DLD1 (cell line): Measurements from ENCODE around the gene CLEC16A.

Experiments used
- in situ Hi-C: cut with HindIII; loops from 2 replicates; pipeline ENCODE4 v1.10.0; 2017; ENCODE audit warnings: low sequenced_read_pairs

Gene CLEC16A

DNA sequence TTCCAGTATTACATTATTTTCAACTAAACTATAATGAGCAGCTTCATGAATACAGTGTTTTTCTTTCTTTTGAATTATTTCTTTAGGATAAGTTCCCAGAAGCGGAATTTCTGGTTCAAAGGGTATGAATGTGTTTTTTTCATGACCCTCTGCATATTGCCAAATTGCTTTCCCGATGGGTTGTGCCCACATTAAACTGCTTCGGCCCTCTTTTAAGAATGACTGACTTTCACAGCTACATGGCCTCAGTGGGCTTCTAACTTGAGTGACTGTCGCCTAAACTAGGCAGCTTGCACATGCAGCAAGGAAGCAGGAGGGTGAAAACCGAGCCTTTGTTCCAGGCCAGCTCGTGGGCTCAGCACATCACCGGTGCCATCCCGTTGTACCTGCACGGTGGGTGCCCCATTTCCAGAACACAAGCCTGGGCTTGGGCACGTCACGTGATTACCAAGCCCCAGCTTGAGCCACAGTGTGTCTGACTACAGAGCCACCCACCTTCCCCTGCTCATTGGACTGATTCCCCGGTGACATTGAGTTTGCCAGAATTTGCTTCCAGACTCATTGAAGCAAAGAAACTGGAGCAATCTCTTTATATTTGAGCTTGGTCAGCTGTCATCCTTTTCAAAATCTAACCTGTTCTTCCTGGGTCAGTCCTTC, 112.8 kb downstream of the CLEC16A start:
- in situ Hi-C loops, result no loop called here

DNA sequence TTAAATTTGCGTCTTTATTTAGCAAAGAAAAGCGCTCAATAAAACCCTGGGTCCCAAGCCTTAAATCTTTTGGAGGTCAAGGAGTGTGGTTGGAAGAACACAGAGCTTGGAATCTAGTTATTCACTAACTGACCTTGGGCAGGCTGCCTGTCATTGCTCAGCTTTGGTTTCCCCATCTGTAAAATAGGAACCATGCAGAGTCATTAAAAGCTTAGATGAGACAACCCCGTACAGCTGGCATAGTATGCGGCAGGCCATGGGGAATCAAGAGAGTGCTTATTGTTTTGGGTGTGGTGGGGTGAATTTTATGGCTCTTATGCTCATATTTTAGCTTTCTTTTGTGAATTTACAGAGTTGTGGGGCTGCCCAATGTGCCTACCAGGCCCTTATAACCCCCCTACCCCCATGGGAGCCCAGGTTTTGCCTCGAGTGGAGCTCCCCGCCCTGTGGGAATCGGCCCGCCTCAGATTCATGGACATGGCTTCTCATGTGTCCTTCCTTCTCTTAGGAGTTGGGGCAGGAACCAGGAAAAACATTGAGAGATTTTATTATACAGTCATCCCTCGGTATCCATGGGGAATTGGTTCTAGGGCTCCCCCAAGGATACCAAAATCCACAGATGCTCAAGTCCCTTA, 113.5 kb downstream of the CLEC16A start:
- in situ Hi-C loops, result no loop called here

DNA sequence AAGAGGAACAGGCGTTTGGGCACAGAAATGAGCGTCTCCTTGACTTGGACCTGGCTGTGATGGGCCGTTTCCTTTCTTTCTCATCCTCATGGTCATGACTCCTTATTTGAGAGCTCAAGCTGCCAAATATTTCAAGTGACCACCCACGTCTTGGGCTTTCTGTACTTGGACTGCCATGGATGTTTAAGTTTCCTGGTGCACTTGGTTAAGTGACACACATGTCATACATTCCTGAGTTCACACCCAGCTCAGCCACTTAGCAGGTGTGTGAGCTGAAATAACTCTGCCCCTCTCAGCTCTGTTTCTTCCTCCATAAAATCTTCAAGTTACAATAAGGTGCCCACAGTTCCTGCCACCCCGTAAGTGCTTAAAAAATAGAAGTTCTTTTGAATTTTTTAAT, 114.5 kb downstream of the CLEC16A start:
- in situ Hi-C loops, result no loop called here

DNA sequence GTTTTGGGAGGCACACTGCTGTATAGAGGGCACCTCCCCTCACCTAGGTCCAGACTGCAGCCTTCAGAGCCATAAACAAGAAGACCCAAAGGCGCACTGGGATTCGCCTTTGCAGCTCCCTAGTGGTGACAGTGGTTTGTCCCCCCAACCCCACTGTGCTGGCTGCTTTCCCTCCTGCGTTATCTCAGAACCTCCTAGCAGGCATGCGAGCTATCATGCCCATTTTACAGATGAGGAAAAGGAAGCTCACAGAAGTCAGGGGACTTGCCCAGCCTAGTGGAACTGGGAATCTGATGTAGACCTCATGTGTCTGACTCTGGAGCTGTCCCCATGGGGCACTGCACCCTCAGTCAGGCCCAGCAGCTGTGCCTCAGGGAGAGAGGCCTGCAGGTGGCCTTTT, 115.2 kb downstream of the CLEC16A start:
- in situ Hi-C loops, result no loop called here

DNA sequence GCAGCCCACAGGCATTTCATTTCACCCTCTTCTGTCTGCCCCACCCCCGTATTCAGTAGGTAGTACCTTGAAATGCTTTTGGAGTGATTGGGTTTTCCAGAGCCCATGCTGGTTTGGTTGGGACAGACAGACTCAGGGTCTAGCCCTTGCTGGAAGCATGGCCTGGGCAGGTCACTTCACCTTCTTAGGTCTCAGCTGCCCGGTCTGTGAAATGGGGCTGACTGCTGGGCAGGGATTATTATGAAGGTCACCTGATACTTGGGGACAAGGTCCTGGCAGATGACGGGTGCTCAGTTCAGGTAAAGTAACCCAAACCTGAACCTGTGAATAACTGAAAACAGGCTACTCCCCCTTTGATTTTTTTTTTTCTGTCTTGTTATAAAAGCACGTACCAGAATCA, 116.0 kb downstream of the CLEC16A start:
- in situ Hi-C loops, result no loop called here

DNA sequence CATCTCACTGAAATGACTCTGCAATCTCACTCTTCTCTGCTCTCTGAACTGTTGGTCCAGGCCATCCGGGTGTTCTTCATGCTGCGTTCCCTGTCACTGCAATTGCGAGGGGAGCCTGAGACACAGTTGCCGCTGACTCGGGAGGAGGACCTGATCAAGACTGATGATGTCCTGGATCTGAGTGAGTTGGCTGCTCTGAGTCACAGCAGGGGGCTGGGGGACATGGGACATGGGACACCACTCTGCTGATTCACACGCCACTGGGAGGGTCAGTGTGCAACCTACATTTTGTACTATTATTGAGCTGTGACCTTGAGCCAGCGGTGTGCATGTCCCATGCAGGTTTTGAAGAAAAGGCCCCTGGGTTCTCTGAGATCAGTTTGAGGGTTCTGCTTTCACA, 116.5 kb downstream of the CLEC16A start:
- in situ Hi-C loops, result no loop called here

DNA sequence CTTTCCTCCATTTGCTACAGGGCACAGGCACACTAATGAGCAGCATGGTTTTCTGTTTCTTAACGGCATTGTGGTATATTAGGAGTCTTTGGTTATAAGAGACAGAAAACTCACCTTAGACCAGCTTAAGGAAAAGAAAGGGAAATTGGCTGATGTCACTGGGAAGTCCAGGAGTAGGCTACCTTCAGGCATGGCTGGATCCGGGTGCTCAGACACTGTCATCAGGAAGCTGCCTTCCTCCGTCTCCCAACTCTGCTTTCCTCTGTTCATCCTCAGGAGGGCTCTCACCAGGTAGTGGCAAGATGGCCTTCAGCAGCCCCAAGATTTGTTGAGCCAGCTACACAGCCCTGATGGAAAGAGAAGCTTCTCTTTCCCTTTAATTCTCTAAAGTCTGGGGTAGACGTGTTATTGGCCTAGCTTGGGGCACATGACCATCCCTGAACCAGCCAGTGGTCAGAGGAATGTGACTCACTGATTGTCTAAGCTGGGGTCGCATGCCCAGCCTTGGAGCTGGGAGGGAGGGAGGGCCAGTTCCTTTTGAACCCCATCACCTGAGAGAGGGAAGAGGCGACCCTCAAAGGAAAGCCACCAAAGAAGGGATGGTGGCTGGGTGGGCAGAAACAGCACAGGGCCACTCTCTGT, 117.4 kb downstream of the CLEC16A start:
- in situ Hi-C loops, result no loop called here

DNA sequence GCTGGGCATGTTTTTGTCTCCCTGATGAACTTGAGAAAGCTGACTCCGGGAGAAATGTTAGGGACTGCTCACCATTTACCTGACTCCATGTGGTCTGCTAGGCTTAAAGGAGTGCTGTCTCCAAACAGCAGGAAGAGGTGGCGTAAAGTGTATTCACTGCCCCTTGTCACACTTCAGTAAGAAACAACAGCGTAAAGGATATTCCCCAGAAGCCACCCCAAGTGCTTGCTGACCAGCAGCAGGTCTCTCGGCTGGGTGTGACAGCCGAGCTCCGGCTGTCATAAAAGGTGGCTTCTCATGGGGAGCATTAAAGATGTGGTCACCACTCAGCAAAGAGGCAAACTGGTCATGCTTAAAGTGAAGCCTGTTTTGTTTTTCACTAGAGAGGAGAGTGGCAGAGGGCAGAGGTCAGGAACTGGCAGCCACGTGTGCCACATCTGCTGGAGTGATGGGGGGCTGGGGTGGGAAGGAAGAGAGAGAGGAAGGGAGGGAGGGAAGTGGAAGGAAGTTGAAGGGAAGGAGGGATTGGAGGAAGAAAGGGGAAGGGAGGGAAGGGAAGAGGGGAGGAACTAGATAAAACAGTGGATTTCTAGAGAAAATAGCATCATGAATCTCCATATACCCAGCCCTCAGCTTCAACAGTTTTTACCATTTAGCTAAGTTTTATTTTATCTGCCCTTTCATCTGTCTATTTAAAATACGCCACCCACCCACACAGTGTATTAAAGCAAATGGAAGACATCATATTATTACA, 119.3 kb downstream of the CLEC16A start:
- in situ Hi-C loops, result no loop called here

DNA sequence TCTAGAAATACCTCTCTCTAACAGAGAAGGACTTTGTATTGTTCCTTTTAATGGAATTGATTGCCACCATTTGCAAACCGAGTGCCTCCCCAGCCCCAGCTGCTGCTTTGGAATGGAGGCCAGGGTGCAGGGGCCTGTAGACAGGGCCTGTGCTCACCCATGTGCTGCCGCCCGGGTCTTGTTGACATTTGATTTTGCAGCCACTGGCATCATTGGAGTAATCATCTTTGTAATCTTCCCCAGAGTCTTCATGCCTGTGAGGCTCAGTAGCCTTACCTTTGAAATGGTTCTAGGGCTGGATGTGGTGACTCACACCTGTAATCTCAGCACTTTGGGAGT, 119.8 kb downstream of the CLEC16A start:
- in situ Hi-C loops, result no loop called here

DNA sequence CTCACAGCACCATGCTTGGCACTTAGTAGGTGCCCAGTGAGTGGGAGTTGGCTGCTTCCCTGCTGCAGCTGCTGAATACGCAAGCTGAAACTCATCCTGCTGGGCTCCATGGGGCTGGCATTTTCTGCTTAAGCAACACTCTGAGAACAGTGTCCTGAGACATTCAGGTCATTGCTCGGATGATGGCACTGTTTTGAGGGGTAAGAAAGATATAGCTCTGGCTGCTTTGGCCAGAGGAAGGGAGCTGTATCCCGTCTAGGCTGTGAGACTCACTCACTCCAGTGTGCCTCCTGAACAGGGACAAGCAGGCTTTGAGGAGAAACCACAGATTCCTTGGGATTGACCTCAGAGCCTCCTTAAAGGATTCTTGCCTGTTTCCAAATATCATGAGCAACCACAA, 120.5 kb downstream of the CLEC16A start:
- in situ Hi-C loops, result no loop called here

DNA sequence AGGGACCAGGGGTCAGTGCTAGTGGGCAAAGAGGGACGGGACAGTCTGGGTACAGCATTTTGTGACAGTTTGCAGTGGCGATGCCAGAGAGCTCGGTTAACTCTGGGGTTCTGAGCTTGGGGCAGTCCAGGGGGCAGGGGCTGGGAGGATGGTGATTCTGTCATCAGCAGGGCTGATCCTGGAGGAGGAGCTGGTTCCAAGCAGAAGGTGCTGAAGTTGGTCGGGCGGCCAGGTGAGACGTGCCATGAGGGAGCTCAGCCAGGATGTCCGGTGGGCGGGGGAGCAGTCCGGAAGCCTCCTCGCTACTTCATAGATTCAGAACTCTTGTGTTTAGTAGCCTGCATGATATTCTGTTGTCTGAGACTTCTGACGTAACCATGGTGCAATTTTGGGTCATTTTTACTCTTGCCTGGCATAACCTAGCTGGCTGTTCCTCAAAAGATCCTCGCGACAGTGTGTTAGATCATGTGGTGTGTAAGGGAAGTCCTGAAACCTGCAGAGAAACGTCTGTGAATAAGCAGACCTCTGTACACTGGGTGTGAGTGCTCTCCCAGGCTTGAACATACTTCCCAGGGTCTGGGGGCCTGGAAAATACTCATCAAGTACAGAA, 122.0 kb downstream of the CLEC16A start:
- in situ Hi-C loops, result no loop called here

DNA sequence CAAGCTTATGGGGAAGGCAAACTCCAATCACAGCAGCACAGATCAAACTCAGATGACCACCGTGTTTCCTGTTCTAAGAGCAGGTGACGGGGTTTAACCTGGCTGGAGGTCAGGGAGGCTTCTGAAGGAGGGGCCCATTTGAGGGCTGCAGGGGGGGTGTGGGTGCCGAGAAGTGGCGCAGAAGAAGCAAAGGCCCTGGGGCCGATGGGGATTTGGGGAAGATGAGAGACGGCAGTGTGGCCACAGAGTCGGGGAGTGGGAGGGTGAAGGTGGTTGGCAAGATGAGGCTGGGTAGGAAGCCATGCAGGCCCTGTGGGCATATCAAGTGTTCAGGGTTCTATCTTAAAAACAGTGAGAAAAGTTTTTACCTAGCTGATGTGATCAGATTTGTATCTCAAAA, 122.9 kb downstream of the CLEC16A start:
- in situ Hi-C loops, result no loop called here

DNA sequence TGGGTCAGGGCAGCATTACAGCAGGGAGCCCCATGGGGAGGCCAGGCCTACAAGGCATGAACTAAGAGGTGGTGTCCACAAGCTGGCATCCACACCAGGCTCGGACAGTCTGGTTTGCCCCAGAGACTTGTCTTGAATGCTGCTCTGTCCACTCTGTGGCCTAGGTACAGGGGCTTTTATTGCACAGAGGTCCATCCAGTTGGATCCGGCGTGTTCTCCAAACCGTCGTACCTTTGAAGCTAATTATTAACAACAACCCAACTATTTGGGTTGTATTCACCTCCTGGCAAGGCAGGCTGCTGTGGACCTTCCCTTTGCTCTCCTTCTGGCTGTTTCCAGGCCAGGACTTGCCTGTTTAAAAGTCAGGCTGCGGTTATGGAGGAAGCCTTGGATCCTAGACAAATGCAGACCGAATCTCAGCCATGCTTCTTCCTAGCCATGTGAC, 123.4 kb downstream of the CLEC16A start:
- in situ Hi-C loops, result no loop called here

DNA sequence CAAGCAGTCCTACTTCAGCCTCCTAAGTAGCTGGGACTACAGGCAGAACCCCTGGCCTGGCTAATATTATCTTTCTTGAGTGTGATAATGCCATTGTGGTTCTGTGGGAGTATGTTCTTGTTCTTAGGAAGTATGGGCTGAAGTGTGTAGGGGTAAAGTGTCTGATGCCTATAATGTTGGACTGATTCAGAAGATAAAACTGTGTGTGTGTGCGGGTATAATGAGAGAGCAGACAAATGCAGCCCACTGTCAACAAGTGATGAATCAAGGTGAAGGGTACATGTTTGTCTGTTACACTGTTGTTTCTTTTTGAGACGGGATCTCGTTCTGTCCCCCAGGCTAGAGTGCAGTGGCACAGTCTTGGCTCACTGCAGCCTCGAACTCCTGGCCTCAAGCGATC, 127.5 kb downstream of the CLEC16A start:
- in situ Hi-C loops, result no loop called here

DNA sequence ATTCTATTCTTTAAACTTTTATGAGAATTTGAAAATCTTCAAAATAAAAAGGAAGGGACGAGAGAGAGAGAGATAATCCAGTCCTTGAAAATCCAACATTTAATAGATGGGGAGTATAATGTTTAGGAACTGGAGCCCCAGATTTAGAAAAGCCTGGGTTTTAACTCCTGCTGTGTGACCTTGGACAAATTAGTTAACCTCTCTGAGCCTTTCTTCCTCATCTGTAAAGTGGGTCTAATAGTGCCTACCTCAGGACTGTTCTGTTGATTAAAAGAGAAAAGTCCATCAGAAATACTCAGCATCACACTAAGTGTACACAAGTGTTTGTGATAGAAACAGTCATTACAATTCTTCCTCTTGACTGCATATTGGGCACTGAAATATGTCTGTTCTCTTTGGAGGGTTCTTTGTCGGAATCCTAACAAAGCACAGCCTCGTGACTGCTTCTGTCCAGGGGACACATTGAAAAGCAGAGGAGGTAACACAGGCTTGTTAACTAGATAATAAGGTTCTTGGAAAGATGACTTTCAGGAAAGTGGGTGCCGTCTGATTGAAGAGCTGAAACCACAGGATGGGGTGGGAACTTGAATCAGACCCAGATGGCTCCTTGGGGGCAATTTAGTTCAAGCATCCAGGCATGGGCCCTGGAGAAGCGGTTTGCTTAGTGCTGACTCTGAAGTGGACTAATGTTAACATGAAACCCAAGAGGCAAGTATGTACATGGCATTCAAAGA, 128.2 kb downstream of the CLEC16A start:
- in situ Hi-C loops, result no loop called here

DNA sequence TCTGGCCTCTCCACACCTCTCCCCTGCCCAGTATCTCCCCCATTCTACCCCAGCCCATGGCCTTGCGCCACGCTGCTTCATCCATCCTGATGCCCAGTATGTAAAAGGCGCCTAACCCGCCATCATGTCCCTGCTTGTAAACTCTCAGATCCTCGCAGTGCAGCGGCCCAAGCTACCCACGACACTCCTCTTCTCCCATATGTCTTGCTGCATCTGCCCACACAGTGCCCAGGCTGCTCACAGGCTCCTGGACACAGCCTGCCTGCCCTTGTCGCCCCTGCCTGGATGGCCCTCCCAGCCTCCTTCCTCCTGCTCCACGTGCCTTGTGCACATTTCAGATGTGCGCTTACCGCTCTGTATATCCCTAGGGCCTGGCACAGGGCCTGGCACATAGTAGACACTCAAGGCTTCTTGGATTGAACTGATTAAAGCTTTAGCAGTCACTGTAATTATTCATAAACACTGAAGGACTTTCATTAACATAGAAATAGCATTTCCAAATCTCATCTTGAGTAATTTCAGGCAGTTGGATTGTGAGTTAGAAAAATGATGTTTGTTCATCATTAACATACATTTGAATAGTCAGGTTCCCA, 129.1 kb downstream of the CLEC16A start:
- in situ Hi-C loops, result no loop called here

DNA sequence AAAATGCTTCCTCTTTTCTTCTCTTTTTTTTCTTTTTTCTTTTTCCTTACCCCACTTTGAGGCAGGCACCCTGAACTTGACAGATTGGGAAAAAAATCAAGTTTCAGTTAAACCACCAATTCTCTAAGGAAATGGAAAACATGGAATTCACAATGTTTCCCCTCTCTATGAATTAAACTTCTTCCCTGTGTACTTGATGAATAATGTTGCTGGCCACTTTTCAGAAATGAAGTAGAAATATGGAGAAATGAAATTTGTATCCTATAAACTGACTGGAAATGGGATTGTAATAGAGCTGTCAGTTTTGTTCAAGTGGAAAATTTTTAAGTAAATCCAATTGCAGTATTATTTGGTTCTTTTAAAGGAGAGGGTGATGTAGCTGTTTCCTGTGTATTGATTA, 129.8 kb downstream of the CLEC16A start:
- in situ Hi-C loops, result no loop called here

DNA sequence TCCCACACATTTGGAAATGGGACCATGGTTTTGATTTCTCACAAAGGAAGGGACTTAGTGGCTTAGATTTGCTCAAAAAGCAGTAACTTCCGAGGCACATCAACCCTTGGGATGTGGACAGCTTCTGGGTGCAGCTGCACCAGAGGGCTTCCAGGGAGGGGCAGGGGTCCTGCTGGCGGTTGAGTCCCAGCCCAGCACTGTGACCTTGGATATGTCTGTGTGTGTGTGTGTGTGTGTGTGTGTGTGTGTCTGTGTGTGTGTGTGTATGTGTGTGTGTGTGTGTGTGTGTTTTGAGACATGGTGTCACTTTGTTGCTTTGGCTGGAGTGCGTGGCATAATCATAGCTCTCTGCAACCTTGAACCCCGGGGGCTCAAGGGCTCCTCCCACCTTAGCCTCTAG, 130.8 kb downstream of the CLEC16A start:
- in situ Hi-C loops, result no loop called here

DNA sequence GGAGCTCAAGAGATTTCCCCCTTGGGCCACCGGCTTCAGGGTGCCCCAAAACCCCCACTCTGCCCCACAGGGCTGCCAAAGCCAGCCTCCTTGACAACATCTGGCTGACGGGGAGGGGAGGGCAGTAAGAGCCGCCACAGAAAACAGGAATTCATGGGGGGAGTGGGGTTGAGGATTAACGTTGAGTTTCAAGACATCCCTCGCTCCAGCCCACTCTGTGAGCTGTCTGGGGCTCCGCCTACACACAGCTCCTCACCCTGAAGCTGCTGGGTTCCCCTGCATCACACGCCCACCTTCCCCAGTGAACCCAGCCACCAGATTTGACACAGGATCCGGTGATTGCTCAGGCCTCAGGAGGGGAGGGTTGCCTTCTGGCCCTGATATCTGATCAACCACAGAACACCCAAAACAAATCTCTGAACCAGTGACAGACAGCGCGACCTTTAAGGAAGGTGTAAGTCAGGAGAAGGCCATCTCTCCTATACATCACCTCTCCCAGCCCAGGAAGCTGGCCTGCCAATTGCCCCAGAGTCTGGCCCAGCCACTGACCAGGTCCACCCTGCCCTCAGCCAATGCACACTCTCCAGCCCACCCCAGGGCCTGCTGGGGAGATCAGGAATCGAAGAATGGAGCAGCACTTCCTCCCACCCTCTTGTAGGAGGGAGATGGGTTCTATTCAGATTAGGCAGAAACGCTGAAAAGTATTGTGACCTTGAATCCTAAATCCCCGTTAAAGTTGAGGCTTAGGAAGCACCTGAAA, 132.1 kb downstream of the CLEC16A start:
- in situ Hi-C loops, result no loop called here
